AG09309 (cell line): ENCODE results near the gene VPS37D.
"Not testable (repeated sequence)": the region's sequence is repeated elsewhere in the genome, so short reads cannot be mapped to it uniquely, and the experiment has no call there.

Source experiments
- DNase-seq: peaks from one replicate; pipeline ENCODE4 v3.0.0-alpha.2; 2010; ENCODE audit warnings: low read depth
- H3K4me3 ChIP-seq: 2 replicates; pipeline ENCODE4 v1.5.1; 2011; ENCODE audit warnings: mild to moderate bottlenecking, low read depth, low read length, moderate library complexity; ENCODE audit not compliant: control insufficient read depth
- TF ChIP-seq, protein P1 (sequence below): IDR thresholded peaks from 2 replicates; pipeline ENCODE4 v1.5.1; 2011; ENCODE audit warnings: mild to moderate bottlenecking, low read depth, low read length, inconsistent platforms; ENCODE audit not compliant: insufficient read depth, control insufficient read depth; ENCODE audit errors: missing control alignments

The VPS37D gene

DNA sequence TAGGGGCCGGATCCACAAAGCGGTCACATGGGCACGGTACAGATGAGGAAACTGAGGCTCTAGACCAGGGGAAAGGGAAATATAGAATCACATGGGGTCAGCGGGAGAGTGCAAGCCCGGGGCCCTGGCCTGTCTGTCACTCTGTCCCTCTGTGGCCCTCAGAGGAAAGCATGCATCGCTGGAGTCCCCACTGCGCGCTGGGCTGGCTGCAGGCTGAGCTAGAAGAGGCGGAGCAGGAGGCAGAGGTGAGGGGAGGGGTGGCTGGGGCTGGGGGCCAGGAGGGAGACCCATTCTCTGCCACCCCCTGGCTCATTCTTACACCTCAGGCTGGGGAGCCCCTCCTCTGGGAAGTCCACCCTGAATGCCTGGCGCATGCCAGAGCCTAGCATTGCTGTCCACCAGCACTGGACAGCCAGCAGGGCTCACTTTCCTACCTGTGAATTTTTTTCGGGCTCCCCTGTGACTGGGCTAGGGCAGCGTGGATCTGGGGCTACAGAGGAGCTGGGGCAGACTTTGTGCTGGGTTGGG lies 2.3 kb downstream of the VPS37D start:
- H3K4me3 ChIP-seq, result no peak overlapping the region
- DNase-seq, result no peak
- TF ChIP-seq, protein P1, sequence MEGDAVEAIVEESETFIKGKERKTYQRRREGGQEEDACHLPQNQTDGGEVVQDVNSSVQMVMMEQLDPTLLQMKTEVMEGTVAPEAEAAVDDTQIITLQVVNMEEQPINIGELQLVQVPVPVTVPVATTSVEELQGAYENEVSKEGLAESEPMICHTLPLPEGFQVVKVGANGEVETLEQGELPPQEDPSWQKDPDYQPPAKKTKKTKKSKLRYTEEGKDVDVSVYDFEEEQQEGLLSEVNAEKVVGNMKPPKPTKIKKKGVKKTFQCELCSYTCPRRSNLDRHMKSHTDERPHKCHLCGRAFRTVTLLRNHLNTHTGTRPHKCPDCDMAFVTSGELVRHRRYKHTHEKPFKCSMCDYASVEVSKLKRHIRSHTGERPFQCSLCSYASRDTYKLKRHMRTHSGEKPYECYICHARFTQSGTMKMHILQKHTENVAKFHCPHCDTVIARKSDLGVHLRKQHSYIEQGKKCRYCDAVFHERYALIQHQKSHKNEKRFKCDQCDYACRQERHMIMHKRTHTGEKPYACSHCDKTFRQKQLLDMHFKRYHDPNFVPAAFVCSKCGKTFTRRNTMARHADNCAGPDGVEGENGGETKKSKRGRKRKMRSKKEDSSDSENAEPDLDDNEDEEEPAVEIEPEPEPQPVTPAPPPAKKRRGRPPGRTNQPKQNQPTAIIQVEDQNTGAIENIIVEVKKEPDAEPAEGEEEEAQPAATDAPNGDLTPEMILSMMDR, result no peak

DNA sequence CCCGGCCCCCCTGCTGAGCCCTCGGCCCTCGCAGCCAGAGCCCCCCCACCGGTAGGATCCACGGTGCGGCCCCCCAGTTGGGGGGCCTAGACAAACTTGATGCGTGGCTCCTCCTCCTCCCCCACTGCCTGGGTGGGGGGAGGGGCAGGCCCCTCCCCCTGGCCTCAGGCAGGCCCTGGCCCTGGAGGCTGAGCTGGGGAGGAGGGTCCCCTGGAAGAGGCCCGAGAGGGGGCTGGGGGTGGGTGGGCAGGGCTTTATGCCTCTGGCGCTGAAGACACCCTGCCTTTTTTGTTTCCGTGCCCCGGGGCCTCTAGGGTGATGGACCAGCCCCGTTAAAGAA lies 3.7 kb downstream of the VPS37D start:
- H3K4me3 ChIP-seq, result no peak overlapping the region
- DNase-seq, result no peak
- TF ChIP-seq, protein P1, result no peak

DNA sequence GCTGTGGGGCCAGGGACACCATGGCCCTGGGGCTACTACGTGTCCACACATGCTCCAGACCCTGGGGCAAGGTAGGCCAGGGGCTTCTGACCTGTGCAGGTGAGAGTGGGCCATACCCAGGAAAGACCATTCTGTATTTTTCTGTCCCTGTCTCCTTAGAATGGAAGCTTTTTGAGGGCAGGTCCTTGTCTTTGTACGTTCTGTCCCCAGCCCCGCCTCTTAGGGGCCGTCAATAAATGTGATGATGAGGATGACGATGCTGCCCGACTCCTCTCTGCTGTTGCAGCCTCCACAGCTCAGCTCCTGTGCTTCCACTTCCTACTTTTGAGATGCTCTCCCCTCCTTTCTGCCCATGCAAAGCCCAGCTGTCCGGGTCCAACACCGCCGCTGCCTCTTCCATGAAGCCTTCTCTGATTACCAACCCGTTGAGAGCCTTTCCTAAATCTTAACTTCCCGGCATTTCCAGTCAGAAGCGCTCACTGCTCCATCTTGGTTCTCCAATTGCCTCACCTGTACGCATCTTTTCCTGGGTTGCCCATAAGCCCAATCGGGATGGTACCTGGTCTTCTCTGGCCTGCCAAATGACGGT lies 4.3 kb downstream of the VPS37D start:
- DNase-seq, result no peak
- TF ChIP-seq, protein P1, result no peak
- H3K4me3 ChIP-seq, result no peak overlapping the region

DNA sequence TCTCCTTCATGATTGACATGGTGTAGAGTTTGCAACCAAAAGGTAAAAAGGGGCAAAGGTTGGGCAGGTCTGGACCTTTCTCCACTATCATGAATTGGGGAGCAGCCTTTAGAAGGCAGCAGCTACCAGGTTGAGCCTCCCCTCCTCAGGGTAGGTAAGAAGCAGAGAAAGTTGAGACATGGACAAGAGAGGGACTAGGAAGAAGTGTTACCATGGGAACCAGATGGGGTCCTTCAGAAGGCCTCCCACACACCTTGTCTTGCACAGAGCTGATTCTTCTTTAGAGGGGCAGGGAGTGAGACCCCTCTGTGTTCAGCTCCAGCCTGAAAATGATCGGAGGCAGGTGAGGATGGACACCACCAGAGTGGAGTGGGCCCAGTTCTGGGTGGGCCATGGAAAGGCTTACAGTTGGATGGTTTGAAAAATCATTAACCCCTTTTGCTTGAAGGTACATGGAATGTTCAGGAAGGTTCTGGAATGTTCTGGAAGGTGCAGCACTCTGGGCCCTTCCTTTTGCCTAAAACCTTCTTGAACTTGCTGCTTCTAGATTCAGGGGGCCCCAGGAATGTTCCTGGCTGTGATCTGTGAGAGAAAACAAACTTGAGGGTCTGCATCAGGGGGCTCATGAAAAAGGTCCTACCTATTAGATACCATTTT lies 7.0 kb downstream of the VPS37D start:
- TF ChIP-seq, protein P1, result no peak
- no peak for DNase-seq
- no peak overlapping the region for H3K4me3 ChIP-seq

DNA sequence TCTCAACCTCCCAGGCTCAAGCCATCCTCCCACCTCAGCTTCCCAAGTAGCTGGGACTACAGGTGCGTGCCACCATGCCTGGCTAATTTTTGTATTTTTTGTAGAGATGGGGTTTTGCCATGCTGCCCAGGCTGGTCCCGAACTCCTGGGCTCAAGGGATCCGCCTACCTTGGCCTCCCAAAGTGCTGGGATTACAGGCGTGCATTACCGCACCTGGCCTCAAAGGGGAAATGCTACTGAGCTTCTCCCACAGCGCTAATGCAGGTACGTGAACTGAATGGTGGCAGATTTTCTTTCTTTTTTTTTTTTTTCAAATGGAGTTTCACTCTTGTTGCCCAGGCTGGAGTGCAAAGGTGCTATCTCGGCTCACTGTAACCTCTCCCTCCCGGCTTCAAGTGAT lies 8.4 kb downstream of the VPS37D start:
- H3K4me3 ChIP-seq, DNase-seq: not testable (repeated sequence)

DNA sequence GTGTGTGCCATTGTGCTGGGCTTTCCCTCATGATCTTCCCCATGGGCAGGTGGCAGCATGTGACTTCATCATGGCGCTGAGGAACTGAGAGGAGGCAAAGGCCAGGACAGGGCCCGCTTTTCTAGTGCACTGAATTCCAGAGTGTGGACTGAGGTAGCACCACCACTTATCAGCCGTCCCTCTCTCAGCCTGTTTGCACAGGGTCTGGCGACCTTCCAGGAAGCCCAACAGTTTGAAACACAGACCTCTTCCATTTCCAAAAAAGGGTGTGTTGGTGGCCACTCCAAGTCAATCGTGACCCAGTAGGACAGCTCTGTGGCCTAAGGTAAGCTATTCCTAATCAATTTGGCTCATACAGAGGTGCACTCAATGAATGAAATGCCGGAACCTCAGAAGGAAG lies 11.2 kb downstream of the VPS37D start:
- DNase-seq, result no peak
- TF ChIP-seq, protein P1, result no peak
- no peak overlapping the region for H3K4me3 ChIP-seq

DNA sequence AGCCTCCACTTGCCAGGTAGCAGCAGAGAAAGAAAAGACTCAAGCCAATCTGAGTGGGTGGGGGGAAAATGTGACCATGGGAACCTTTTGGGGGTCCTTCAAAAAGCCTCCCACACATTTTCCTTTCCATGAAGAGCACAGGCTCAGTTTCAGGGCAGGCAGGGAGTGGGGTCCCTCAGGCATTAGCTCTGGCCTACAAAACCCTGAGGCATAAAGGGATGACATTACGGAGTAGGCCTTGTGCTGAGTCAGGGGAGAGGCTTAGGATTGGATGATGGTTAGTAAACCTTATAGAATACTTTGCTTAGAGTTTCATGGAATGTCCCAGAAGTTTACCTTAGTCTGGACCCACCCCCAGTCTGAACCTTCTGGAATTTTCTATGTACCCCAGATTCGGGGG lies 12.1 kb downstream of the VPS37D start:
- TF ChIP-seq, protein P1, result no peak
- no peak for DNase-seq

More for the DNA sequence above, 12.1 kb downstream of the VPS37D start:
- no peak overlapping the region for H3K4me3 ChIP-seq
